ENCODE results near the gene OOSP1.
"Not testable (repeated sequence)": the region's sequence is repeated elsewhere in the genome, so short reads cannot be mapped to it uniquely, and the experiment has no call there.

The OOSP1 gene

GRCh38 chr11:59960502-59961381 lies 22.5 kb downstream of the OOSP1 start:
- no peak for DNase-seq

GRCh38 chr11:59962107-59962482 lies 23.9 kb downstream of the OOSP1 start:
- no peak for DNase-seq

GRCh38 chr11:59963733-59964132 lies 25.5 kb downstream of the OOSP1 start, which contains the start of gene OOSP4A:
TSS of gene OOSP4A (plus strand) at chr11:59964033. CDS start at chr11:59964033, 0 bp downstream.
- DNase-seq, result no peak

DNA sequence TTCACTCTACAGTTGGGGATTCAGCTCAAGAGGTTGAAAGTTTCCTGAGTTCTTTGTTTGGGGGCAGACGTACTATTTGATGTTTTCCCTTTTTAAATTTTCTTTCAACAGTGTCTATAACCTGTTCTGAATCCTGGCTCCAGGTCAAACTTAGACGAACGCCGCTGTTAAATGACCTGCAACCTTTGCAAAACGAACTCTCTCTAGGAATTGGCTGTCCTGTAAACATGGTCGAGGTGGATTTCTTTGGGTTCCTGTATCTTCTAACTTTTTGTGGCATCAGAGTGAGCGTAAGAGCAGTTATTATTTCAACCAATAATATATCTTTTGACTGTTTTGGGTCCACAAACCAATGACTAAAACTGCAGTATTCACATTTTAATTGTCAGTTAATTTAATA lies 27.2 kb downstream of the OOSP1 start:
- DNase-seq, result no peak

- no peak for DNase-seq
Measured at GRCh38 chr11:59966201-59966600, 28.0 kb downstream of the OOSP1 start.

DNA sequence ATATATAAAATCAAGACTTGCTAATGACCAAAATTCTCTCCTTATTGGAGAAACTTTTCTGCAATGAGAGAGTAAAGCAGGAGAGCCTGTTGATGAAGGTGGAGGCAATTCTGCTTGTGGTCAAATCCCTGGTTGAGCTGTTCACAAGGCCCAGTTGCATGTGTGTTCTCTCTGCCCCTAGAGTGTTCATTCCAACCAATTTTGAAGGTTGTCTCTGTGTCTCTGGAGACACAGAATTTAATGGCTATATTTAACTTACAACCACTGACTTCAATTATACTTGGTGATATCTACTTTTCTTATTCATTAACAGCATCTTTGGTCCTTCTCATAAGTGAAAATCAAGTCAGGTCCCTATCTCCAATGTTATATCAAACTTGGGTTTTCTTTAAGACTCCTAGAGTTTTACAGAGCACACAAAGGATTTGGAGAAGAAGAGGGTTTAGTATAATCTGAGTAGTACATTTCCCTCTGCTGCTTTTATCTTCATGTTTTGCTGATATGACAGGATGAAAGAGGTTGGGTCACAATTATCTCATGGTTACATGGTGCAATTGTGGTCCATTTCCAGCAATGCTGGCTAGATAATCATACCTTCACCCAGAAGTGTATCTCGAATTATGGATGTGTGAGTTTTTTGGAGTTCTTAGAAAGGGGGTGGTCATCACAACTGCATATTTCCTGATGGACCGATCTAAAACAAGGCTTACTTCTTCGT lies 29.6 kb downstream of the OOSP1 start:
- no peak for DNase-seq

DNA sequence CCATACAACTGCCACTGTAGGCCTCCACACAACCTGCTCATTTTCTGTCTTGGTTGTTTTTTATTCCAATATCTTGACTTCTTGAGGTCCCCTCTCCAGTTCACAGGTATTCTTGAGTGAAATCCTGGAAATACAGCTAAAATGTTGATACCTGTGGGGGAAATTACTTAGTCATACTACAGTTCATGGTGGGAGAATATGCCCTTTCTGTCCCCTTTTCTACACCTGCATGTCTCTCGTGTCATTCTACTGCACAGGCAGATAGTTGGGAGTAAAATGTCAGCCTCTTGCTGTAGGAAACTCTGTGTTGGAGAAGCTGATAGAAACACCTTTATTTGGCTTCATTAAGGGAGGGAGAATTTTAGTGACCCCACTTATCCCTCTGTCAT lies 30.2 kb downstream of the OOSP1 start:
- DNase-seq, result no peak

DNA sequence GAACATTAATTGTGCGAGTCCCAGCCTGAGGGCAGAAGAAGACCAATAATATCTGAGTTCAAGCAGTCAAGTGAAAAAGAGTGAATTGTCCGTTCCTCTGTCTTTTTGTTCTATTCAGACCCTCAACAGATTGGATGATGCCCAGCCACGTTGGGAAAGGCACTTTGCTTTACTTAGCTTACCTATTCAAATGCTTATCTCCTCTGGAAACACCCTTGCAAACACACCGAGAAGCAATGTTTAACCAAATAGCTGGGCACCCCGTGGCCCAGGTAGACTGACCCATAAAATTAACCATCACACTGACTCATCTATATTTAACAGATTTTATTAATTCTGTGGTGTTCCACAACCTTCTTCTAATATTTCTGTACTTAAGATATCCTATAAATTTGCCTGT lies 34.9 kb downstream of the OOSP1 start:
- DNase-seq, result no peak

- DNase-seq, result no peak
Measured at GRCh38 chr11:59981106-59981770, 43.0 kb downstream of the OOSP1 start.

DNA sequence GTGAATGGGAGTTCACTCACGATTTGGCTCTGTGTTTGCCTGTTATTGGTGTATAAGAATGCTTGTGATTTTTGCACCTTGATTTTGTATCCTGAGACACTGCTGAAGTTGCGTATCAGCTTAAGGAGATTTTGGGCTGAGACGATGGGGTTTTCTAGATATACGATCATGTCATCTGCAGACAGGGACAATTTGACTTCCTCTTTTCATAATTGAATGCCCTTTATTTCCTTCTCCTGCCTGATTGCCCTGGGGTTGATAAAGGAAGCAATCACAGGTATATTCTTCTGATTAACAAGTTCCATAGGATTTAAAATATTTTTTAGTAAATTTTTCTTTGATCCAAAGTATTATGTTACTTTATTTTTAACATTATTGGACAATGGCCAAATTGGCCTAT lies 43.8 kb downstream of the OOSP1 start:
- DNase-seq, result not testable (repeated sequence)

- no peak for DNase-seq
Measured at GRCh38 chr11:59983212-59983611, 45.0 kb downstream of the OOSP1 start.

GRCh38 chr11:59984368-59984767 lies 46.1 kb downstream of the OOSP1 start:
- DNase-seq, result no peak

- no peak for DNase-seq
Measured at GRCh38 chr11:59990421-59990820, 52.2 kb downstream of the OOSP1 start.

- no peak for DNase-seq
Measured at GRCh38 chr11:59992425-59992824, 54.2 kb downstream of the OOSP1 start.

GRCh38 chr11:59997800-59998199 lies 59.6 kb downstream of the OOSP1 start:
- DNase-seq, result no peak

DNA sequence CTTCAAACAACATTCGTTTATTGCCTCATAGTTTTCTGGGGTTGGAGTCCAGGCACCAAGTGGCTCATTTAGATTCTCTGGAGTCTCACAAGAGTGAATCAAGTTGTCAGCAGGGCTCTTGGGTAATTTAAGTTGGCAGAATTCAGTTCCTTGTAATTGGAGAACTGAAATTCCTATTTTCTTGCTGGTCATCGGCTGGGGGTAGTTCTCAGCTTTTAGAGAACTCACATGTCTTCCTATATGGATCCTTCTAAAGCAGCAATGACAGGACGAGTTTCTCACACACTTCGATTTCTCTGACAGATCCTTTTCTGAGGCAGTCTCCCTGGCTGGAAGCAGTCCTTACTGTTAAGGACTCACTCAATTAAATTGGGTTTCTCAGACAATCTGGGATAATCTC lies 61.5 kb downstream of the OOSP1 start:
- DNase-seq, result no peak

- DNase-seq, result no peak
Measured at GRCh38 chr11:60003729-60004128, 65.5 kb downstream of the OOSP1 start.

DNA sequence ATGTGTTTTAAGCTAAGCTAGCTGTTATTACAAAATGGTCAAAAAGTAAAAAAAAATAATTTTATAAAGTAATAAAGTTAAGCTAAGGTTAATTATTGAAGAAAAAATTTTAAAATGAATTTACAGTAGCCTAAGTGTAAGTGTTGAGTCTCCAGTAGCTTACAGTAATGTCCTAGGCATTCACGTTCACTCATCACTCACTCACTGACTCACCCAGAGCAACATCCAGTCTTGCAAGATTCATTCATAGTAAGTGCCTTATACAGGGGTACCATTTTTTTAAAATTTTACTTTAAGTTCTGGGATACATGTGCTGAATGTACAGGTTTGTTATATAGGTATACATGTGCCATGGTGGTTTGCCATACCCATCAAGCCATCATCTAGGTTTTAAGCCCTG lies 67.1 kb downstream of the OOSP1 start:
- DNase-seq, result no peak

Measured in NCI-H1105 treated with DMSO at 0.1 percent for 48 hours (cell line).